K562 (cell line): Measurements from ENCODE around the gene SERPING1. TPM values are rescaled to one million over a fixed set of nuclear protein-coding genes. Genes with fewer than 3 reads are reported as not detected.
A peak's percentile ranks its signal among the peaks of the same experiment; 100 is the strongest.

Experiments used
- BRCA1 ChIP-seq, 2 experiments: fragments of 450-650 bp in 1 of 2; sonication (generic) in 1 of 2; formaldehyde crosslinking in 1 of 2; IDR thresholded peaks; 2 replicates each; pipeline versions ENCODE4 v1.5.0 to v1.6.1; 2017 to 2020; ENCODE audit warnings: mild to moderate bottlenecking in 1 of 2, missing genetic modification reagents in 1 of 2
- CCAR2 ChIP-seq: fragments of 200-400 bp; formaldehyde crosslinking; IDR thresholded peaks from 2 replicates; pipeline ENCODE4 v1.6.1; 2017; ENCODE audit warnings: mild to moderate bottlenecking, low read depth, low read length
- CHCHD3 ChIP-seq: fragments of 250-450 bp; sonication (Bioruptor Pico); IDR thresholded peaks from 2 replicates; pipeline ENCODE4 v2.1.2; 2022; ENCODE audit warnings: mild to moderate bottlenecking
- DNMT1 ChIP-seq: fragments of 450-650 bp; IDR thresholded peaks from 2 replicates; pipeline ENCODE4 v1.6.1; 2016; ENCODE audit warnings: antibody characterized with exemption, mild to moderate bottlenecking
- IFI16 ChIP-seq: fragments of 250-450 bp; sonication (Bioruptor Pico); IDR thresholded peaks from 2 replicates; pipeline ENCODE4 v2.1.2; 2022; ENCODE audit warnings: mild to moderate bottlenecking, inconsistent platforms
- KDM1A ChIP-seq, 2 experiments: fragments of 450-650 bp; IDR thresholded peaks; 2 replicates each; pipeline ENCODE4 v1.6.1; 2016; ENCODE audit warnings: mild to moderate bottlenecking in 2 of 2
- MCM5 ChIP-seq: fragments of 450-650 bp; IDR thresholded peaks from 2 replicates; pipeline ENCODE4 v1.6.1; 2016; ENCODE audit warnings: low read depth
- NR0B1 ChIP-seq: fragments of 450-650 bp; IDR thresholded peaks from one replicate; pipeline ENCODE4 v1.6.1; 2018; ENCODE audit warnings: mild to moderate bottlenecking, moderate library complexity; ENCODE audit not compliant: partially characterized antibody
- NR4A1 ChIP-seq, 2 experiments: fragments of 250-450 bp in 1 of 2; fragments of 450-650 bp in 1 of 2; sonication (Bioruptor Pico) in 1 of 2; IDR thresholded peaks; 2 replicates each; pipeline versions ENCODE4 v1.4.0 to v1.6.1; 2016 to 2020; ENCODE audit warnings: mild to moderate bottlenecking in 2 of 2, missing compliant biosample characterization in 1 of 2, missing genetic modification characterization in 1 of 2, moderate library complexity in 1 of 2
- POLR2H ChIP-seq: IDR thresholded peaks from 2 replicates; pipeline ENCODE4 v1.6.1; 2016; ENCODE audit warnings: missing genetic modification characterization, low read depth, mild to moderate bottlenecking, control low read depth, missing compliant biosample characterization, moderate library complexity
- SAFB ChIP-seq: fragments of 200-400 bp; formaldehyde crosslinking; IDR thresholded peaks from 2 replicates; pipeline ENCODE4 v1.6.1; 2017; ENCODE audit warnings: low read depth, low read length, borderline replicate concordance
- TSHZ1 ChIP-seq: fragments of 250-450 bp; sonication (Bioruptor Pico); IDR thresholded peaks from 2 replicates; pipeline ENCODE4 v1.4.0; 2020; ENCODE audit warnings: mild to moderate bottlenecking, moderate library complexity
- ZC3H4 ChIP-seq: sonication (generic); formaldehyde crosslinking; IDR thresholded peaks from 2 replicates; pipeline ENCODE4 v1.9.0; 2021; ENCODE audit warnings: missing genetic modification reagents, borderline replicate concordance
- ZNF133 ChIP-seq: fragments of 250-450 bp; sonication (Bioruptor Pico); IDR thresholded peaks from 2 replicates; pipeline ENCODE4 v1.4.0; 2020; ENCODE audit warnings: mild to moderate bottlenecking
- ZNF140 ChIP-seq: fragments of 250-450 bp; sonication (Bioruptor Pico); IDR thresholded peaks from 2 replicates; pipeline ENCODE4 v1.8.0; 2021; ENCODE audit warnings: moderate library complexity, mild to moderate bottlenecking, inconsistent platforms
- ZNF518B ChIP-seq: fragments of 250-450 bp; sonication (Bioruptor Pico); IDR thresholded peaks from 2 replicates; pipeline ENCODE4 v1.5.0; 2021; ENCODE audit warnings: mild to moderate bottlenecking, moderate library complexity
- polyA plus RNA-seq, 8 experiments: library from polyadenylated mRNA; depleted of rRNA in 4 of 8; stranded (reverse) in 5 of 8; unstranded in 3 of 8; fragments of >200 nt; fragmentation: Nextera tagmentation in 2 of 8; fragmentation: Illumina TruSeq in 1 of 8; extraction: Ambion mirVana in 2 of 8; extraction: Trizol in 1 of 8; gene quantifications; 2 replicates each; pipeline versions ENCODE4 v1.2.1 to v1.2.3, GENCODE V29; 2011 to 2014; ENCODE audit warnings: inconsistent platforms in 1 of 8, missing spikeins in 1 of 8
- total RNA-seq, 7 experiments: library from RNA; depleted of rRNA in 6 of 7; stranded (reverse); fragments of >200 nt in 6 of 7; fragmentation: Illumina TruSeq in 2 of 7; extraction: Trizol in 2 of 7; gene quantifications; 2 replicates each; pipeline versions ENCODE4 v1.2.1 to v1.2.3, GENCODE V29; 2011 to 2021; ENCODE audit warnings: low replicate concordance in 1 of 7
- TF ChIP-seq, protein P1 (sequence below): sonication (generic); formaldehyde crosslinking; IDR thresholded peaks from 2 replicates; pipeline ENCODE4 v1.8.1; 2022; ENCODE audit warnings: missing genetic modification reagents

Gene SERPING1
- total and polyA plus RNA-seq, 9 of the 15 experiments (the other 6 are each of a cell fraction or from before 2014, with no cell fraction given), result 0.10 to 1.00 (median 0.21) TPM; not detected in 2

- TF ChIP-seq TSHZ1 (CRISPR knock-in tag) (no peak), KDM1A (IDR thresholded peaks at IDR 0.05) (peak in 1 of 2 experiments; percentile 47; a peak in 3 of 4 replicates), NR4A1 (CRISPR knock-in tag; IDR thresholded peaks at IDR 0.05) (no peak), NR4A1 (tag; IDR thresholded peaks at IDR 0.05) (no peak), POLR2H (tag) (peak; percentile 52), ZNF518B (no peak), MCM5 (no peak), ZNF133 (CRISPR knock-in tag) (no peak), BRCA1 (IDR thresholded peaks at IDR 0.05) (no peak), BRCA1 (CRISPR knock-in tag; IDR thresholded peaks at IDR 0.05) (no peak), CHCHD3 (CRISPR knock-in tag) (no peak), SAFB (no peak), ZC3H4 (no peak), ZNF140 (CRISPR knock-in tag) (no peak), CCAR2 (no peak), NR0B1 (no peak), IFI16 (CRISPR knock-in tag) (no peak), DNMT1 (no peak)
- TF ChIP-seq, protein P1, sequence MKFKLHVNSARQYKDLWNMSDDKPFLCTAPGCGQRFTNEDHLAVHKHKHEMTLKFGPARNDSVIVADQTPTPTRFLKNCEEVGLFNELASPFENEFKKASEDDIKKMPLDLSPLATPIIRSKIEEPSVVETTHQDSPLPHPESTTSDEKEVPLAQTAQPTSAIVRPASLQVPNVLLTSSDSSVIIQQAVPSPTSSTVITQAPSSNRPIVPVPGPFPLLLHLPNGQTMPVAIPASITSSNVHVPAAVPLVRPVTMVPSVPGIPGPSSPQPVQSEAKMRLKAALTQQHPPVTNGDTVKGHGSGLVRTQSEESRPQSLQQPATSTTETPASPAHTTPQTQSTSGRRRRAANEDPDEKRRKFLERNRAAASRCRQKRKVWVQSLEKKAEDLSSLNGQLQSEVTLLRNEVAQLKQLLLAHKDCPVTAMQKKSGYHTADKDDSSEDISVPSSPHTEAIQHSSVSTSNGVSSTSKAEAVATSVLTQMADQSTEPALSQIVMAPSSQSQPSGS (CRISPR knock-in tag), result no peak
These were observed 59.9 kb downstream of the SERPING1 start, which contains the start of gene CLP1 (continued) for GRCh38 chr11:57657194-57658022.
